NT2/D1 (cell line): ENCODE results near the gene FBXL13.

ENCODE experiments used
- SUZ12 ChIP-seq: IDR thresholded peaks from 2 replicates; pipeline ENCODE4 v1.6.1; 2011; ENCODE audit not compliant: insufficient read length, insufficient read depth; ENCODE audit errors: extremely low read depth
- ZNF274 ChIP-seq: IDR thresholded peaks from 2 replicates; pipeline ENCODE4 v1.6.1; 2011; ENCODE audit warnings: mild to moderate bottlenecking, low read depth, low read length

GRCh38 chr7:102860351-102860811 lies 214.2 kb downstream of the FBXL13 start:
- no peak for TF ChIP-seq SUZ12
- no peak for TF ChIP-seq ZNF274
